HUDEP-2 (cell line): Measurements from ENCODE around the gene IER3.
A peak's percentile ranks its signal among the peaks of the same experiment; 100 is the strongest.

Experiments
- DNase-seq, 76 experiments: peaks; one replicate each; lab custom pipeline; 2025; ENCODE audit not compliant: unreplicated experiment in 76 of 76; lab: John Stamatoyannopoulos, UW

Gene IER3

GRCh38 chr6:30749554-30750378 is 5.4 kb upstream of the IER3 start:
- no peak for DNase-seq

- no peak for DNase-seq
Measured at GRCh38 chr6:30748851-30749540, 4.6 kb upstream of the IER3 start.

GRCh38 chr6:30747902-30748769 is 3.8 kb upstream of the IER3 start:
- DNase-seq, result no peak

GRCh38 chr6:30747300-30747687 is 2.9 kb upstream of the IER3 start:
- no peak for DNase-seq

- peak in 13 of 76 experiments; percentile 20 to 65 (median 44) for DNase-seq
Measured at GRCh38 chr6:30743099-30744053, 971 bp downstream of the IER3 start.

GRCh38 chr6:30742316-30743098 is 1.8 kb downstream of the IER3 start, which contains the start of gene FLOT1:
FLOT1 (minus strand) TSS chr6:30742687; CDS start chr6:30742189, 498 bp downstream.
- DNase-seq, result peak; percentile 77 to 99 (median 98)

- DNase-seq, result peak in 1 of 76 experiments; percentile 41
Measured at GRCh38 chr6:30741789-30742315, 2.5 kb downstream of the IER3 start.

- no peak for DNase-seq
Measured at GRCh38 chr6:30741063-30741779, 3.1 kb downstream of the IER3 start.

- no peak for DNase-seq
Measured at GRCh38 chr6:30740540-30740870, 3.8 kb downstream of the IER3 start.

GRCh38 chr6:30738532-30738931 is 5.8 kb downstream of the IER3 start:
- DNase-seq, result no peak

- no peak for DNase-seq
Measured at GRCh38 chr6:30735668-30736314, 8.6 kb downstream of the IER3 start.

- no peak for DNase-seq
Measured at GRCh38 chr6:30732237-30732943, 12.0 kb downstream of the IER3 start.

- peak in 33 of 76 experiments; percentile 18 to 77 (median 36) for DNase-seq
Measured at GRCh38 chr6:30730601-30731435, 13.5 kb downstream of the IER3 start.

GRCh38 chr6:30727920-30728553 is 16.3 kb downstream of the IER3 start:
- DNase-seq, result no peak

- no peak for DNase-seq
Measured at GRCh38 chr6:30726506-30727413, 17.6 kb downstream of the IER3 start.
